B cell (primary cell): ENCODE measurements around the gene SRRM5.

Experiments used
- CTCF ChIP-seq: fragments of 200-600 bp; IDR thresholded peaks from one replicate; pipeline ENCODE4 v1.8.0; 2022; ENCODE audit warnings: antibody characterized with exemption, mild to moderate bottlenecking
- EZH2 ChIP-seq: IDR thresholded peaks from 2 replicates; pipeline ENCODE4 v1.6.1; 2012; ENCODE audit warnings: borderline replicate concordance, low read depth, mild to moderate bottlenecking, moderate library complexity, low read length; ENCODE audit not compliant: insufficient read depth, poor library complexity, severe bottlenecking

- no peak for TF ChIP-seq CTCF
- no peak for TF ChIP-seq EZH2
These were observed 21.6 kb downstream of the SRRM5 start for GRCh38 chr19:43633520-43633919.
